ENCODE data around the gene EFCAB6.
A peak's percentile ranks its signal among the peaks of the same experiment; 100 is the strongest.

EFCAB6 gene

DNA sequence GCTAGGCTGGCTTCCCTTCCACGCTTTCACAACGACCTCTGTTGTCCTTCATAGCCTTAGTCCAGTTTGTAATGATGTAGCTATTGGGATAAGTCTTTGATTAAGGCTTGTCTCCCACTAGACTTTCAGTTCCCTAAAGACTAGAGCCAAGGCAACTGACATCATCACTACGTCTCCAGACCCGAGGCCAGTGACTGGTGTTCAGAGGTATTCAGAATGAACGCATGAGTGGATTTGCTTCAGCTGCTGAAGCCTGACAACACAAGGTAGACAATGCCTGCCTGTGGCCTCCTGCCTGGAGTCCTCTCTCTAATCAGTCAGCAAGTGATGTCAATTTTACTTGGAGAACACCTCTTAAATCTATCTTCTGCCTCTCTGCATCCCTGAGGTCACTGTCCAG is 13.6 kb downstream of the EFCAB6 start:
- H3K4me2 ChIP-seq (ENCODE audit: low read length): no peak overlapping the region
- no peak for TF ChIP-seq EZH2phosphoT487 (IDR thresholded peaks at IDR 0.05; ENCODE audit: borderline replicate concordance, low read length)
- TF ChIP-seq, protein P1, sequence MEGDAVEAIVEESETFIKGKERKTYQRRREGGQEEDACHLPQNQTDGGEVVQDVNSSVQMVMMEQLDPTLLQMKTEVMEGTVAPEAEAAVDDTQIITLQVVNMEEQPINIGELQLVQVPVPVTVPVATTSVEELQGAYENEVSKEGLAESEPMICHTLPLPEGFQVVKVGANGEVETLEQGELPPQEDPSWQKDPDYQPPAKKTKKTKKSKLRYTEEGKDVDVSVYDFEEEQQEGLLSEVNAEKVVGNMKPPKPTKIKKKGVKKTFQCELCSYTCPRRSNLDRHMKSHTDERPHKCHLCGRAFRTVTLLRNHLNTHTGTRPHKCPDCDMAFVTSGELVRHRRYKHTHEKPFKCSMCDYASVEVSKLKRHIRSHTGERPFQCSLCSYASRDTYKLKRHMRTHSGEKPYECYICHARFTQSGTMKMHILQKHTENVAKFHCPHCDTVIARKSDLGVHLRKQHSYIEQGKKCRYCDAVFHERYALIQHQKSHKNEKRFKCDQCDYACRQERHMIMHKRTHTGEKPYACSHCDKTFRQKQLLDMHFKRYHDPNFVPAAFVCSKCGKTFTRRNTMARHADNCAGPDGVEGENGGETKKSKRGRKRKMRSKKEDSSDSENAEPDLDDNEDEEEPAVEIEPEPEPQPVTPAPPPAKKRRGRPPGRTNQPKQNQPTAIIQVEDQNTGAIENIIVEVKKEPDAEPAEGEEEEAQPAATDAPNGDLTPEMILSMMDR (IDR thresholded peaks at IDR 0.05; ENCODE audit: low read depth, low read length, poor library complexity, severe bottlenecking): no peak

DNA sequence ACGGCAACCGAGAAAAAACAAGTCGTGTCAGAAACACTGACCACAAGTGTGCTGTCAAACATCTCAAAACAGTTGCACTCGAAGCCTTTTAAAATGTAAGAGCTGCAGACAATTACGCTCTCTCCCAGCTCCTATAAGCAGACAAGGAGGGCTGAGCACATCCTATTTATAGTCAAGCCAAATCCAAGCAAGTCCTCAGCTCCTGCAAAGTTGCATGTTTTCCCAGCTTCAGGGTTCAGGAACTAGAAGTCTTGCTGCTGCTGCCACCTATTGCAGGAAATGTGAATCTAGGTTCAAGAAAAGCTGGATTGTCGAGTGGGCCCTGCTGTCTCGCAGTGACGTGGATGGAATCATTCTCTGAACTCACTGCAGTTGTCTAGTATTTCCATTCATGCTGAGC is 15.5 kb downstream of the EFCAB6 start:
- Histone ChIP-seq H3K27ac (ENCODE audit: low read depth, low read length) (no peak overlapping the region), H3K4me1 (ENCODE audit: control insufficient read depth, low read length) (peaks cover 6% of the 10 kb centered on the region), H3K4me3 (ENCODE audit: low read length) (no peak overlapping the region), H3K9me3 (ENCODE audit: control insufficient read depth, insufficient read depth, low read length) (no peaks in the 10 kb centered on the region), H4K20me1 (ENCODE audit: control insufficient read depth, insufficient read depth, low read depth, low read length) (no peaks in the 10 kb centered on the region), H3F3A (ENCODE audit: control insufficient read depth, insufficient read depth) (no peaks in the 10 kb centered on the region), H3K79me2 (ENCODE audit: control insufficient read depth, low read length) (no peaks in the 10 kb centered on the region), H3K27me3 (ENCODE audit: control insufficient read depth, low read length) (no peaks in the 10 kb centered on the region), H3K9me2 (replicated peaks; ENCODE audit: control insufficient read depth, low read length) (no peaks in the 10 kb centered on the region), H3K36me3 (ENCODE audit: control insufficient read depth, low read length) (no peaks in the 10 kb centered on the region), H3K4me2 (ENCODE audit: low read length) (no peak overlapping the region)
- TF ChIP-seq EZH2phosphoT487 (IDR thresholded peaks at IDR 0.05; ENCODE audit: borderline replicate concordance, low read length): no peak
- TF ChIP-seq, protein P1 (IDR thresholded peaks at IDR 0.05; ENCODE audit: low read depth, low read length, poor library complexity, severe bottlenecking): peak; percentile 34

More for the DNA sequence above, 13.6 kb downstream of the EFCAB6 start:
- Histone ChIP-seq H3K27ac (ENCODE audit: low read depth, low read length) (no peak overlapping the region), H3K36me3 (ENCODE audit: control insufficient read depth, low read length) (no peaks in the 10 kb centered on the region), H3K4me1 (ENCODE audit: control insufficient read depth, low read length) (peaks cover 6% of the 10 kb centered on the region), H3F3A (ENCODE audit: control insufficient read depth, insufficient read depth) (no peaks in the 10 kb centered on the region), H4K20me1 (ENCODE audit: control insufficient read depth, insufficient read depth, low read depth, low read length) (no peaks in the 10 kb centered on the region), H3K27me3 (ENCODE audit: control insufficient read depth, low read length) (peaks cover 7% of the 10 kb centered on the region), H3K79me2 (ENCODE audit: control insufficient read depth, low read length) (no peaks in the 10 kb centered on the region), H3K9me2 (replicated peaks; ENCODE audit: control insufficient read depth, low read length) (no peaks in the 10 kb centered on the region), H3K4me3 (ENCODE audit: low read length) (no peak overlapping the region), H3K9me3 (ENCODE audit: control insufficient read depth, insufficient read depth, low read length) (no peaks in the 10 kb centered on the region)

DNA sequence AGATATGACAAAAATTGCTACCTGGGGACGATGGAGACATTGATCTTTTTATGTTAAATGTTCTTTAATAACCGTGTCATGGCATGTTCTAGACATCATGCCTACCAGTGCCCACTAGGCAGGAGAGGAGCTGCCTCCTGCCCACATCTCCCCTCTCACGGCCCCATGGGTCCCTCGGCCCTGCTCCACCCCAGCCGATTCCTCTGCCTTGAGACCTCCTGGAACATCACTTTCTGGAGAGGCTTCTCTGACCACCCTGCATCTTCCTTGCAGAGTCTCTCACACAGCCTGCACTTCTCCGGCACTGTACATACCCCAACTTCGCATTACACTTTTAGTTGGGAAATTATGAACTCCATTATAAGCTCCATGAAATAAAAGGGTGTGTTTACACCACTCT is 16.8 kb downstream of the EFCAB6 start:
- no peaks in the 10 kb centered on the region for H3K27me3 ChIP-seq (ENCODE audit: control insufficient read depth, low read length)

More for the DNA sequence above, 16.8 kb downstream of the EFCAB6 start:
- no peaks in the 10 kb centered on the region for H4K20me1 ChIP-seq (ENCODE audit: control insufficient read depth, insufficient read depth, low read depth, low read length)
- TF ChIP-seq, protein P1 (IDR thresholded peaks at IDR 0.05; ENCODE audit: low read depth, low read length, poor library complexity, severe bottlenecking): no peak
- TF ChIP-seq EZH2phosphoT487 (IDR thresholded peaks at IDR 0.05; ENCODE audit: borderline replicate concordance, low read length): no peak
- H3K4me1 ChIP-seq (ENCODE audit: control insufficient read depth, low read length): peaks cover 6% of the 10 kb centered on the region
- no peak overlapping the region for H3K27ac ChIP-seq (ENCODE audit: low read depth, low read length)
- H3K36me3 ChIP-seq (ENCODE audit: control insufficient read depth, low read length): no peaks in the 10 kb centered on the region
- no peaks in the 10 kb centered on the region for H3K79me2 ChIP-seq (ENCODE audit: control insufficient read depth, low read length)
- H3F3A ChIP-seq (ENCODE audit: control insufficient read depth, insufficient read depth): no peaks in the 10 kb centered on the region
- H3K4me2 ChIP-seq (ENCODE audit: low read length): no peak overlapping the region
- no peaks in the 10 kb centered on the region for H3K9me3 ChIP-seq (ENCODE audit: control insufficient read depth, insufficient read depth, low read length)
- H3K4me3 ChIP-seq (ENCODE audit: low read length): no peak overlapping the region
- H3K9me2 ChIP-seq (replicated peaks; ENCODE audit: control insufficient read depth, low read length): no peaks in the 10 kb centered on the region

All from DOHH2 (cell line).